IMR-90 (cell line): ENCODE data around the gene TAF7. TPM values are rescaled to one million over a fixed set of nuclear protein-coding genes. Genes with fewer than 3 reads are reported as not detected.

Source experiments
- ATAC-seq: fragments of 200-7000 bp; cut with Tn5 transposase; 2 replicates; pipeline ENCODE4 v1.9.1; 2020; ENCODE audit warnings: low read depth, mild to moderate bottlenecking, moderate library complexity
- BruUV-seq: library from RNA; stranded (reverse); fragments of 400-500 nt; replicated peaks from 2 replicates; lab custom pipeline; 2021; lab: Mats Ljungman, UMichigan
- CTCF ChIA-PET: fragments of 300-600 bp; formaldehyde crosslinking; extraction: SDS; loops from one replicate; lab custom pipeline; 2021; ENCODE audit warnings: antibody characterized with exemption; lab: Yijun Ruan, JAX
- POLR2A ChIA-PET: fragments of 300-600 bp; sonication (Branson Sonifier 250); formaldehyde crosslinking; loops from one replicate; lab custom pipeline; 2022; ENCODE audit warnings: antibody characterized with exemption; ENCODE audit not compliant: unreplicated experiment; lab: Charles Lee
- DNase-seq: peaks from one replicate; pipeline ENCODE4 v3.0.0; 2013
- H2AFZ ChIP-seq: replicated peaks from 2 replicates; pipeline ENCODE3; 2013; ENCODE audit warnings: low read length, mild to moderate bottlenecking; ENCODE audit not compliant: poor library complexity
- H2AK5ac ChIP-seq: 2 replicates; pipeline ENCODE4 v1.6.1; 2013; ENCODE audit warnings: low read depth, low read length, inconsistent platforms
- H2AK9ac ChIP-seq: replicated peaks from 2 replicates; pipeline ENCODE3; 2013; ENCODE audit warnings: mild to moderate bottlenecking, low read depth, low read length, moderate library complexity; ENCODE audit not compliant: poor library complexity
- H2BK120ac ChIP-seq: 2 replicates; pipeline ENCODE4 v1.6.1; 2013; ENCODE audit warnings: low read depth, low read length, inconsistent platforms
- H2BK15ac ChIP-seq: 3 replicates; pipeline ENCODE4 v1.6.1; 2013; ENCODE audit warnings: low read depth, low read length, inconsistent platforms
- H2BK20ac ChIP-seq: 2 replicates; pipeline ENCODE4 v1.6.1; 2013; ENCODE audit warnings: low read depth, mild to moderate bottlenecking, inconsistent platforms, low read length, moderate library complexity
- H2BK5ac ChIP-seq: 2 replicates; pipeline ENCODE4 v1.6.1; 2013; ENCODE audit warnings: mild to moderate bottlenecking, low read depth, low read length, inconsistent platforms; ENCODE audit not compliant: poor library complexity, severe bottlenecking
- H3K14ac ChIP-seq: replicated peaks from 2 replicates; pipeline ENCODE4 v1.6.1; 2013; ENCODE audit warnings: low read depth, low read length, inconsistent platforms
- H3K18ac ChIP-seq: 2 replicates; pipeline ENCODE4 v1.6.1; 2013; ENCODE audit warnings: low read depth, low read length, control low read depth
- H3K23ac ChIP-seq: 2 replicates; pipeline ENCODE4 v1.6.1; 2013; ENCODE audit warnings: low read depth, low read length, inconsistent platforms
- H3K27ac ChIP-seq: 2 replicates; pipeline ENCODE4 v1.5.1; 2013; ENCODE audit warnings: mild to moderate bottlenecking, control low read depth, low read length; ENCODE audit not compliant: insufficient read depth
- H3K27me3 ChIP-seq: 2 replicates; pipeline ENCODE4 v1.6.1; 2013; ENCODE audit warnings: low read length; ENCODE audit not compliant: control insufficient read depth, insufficient read depth
- H3K36me3 ChIP-seq: 2 replicates; pipeline ENCODE4 v1.6.1; 2013; ENCODE audit warnings: low read length, mixed read lengths; ENCODE audit not compliant: control insufficient read depth, insufficient read depth
- H3K4ac ChIP-seq: 2 replicates; pipeline ENCODE4 v1.6.1; 2013; ENCODE audit warnings: low read depth, low read length, inconsistent platforms
- H3K4me1 ChIP-seq: 2 replicates; pipeline ENCODE4 v1.6.1; 2013; ENCODE audit warnings: low read length, mixed read lengths; ENCODE audit not compliant: control insufficient read depth, insufficient read depth
- H3K4me2 ChIP-seq: 2 replicates; pipeline ENCODE4 v1.6.1; 2013; ENCODE audit warnings: low read depth, mild to moderate bottlenecking, control low read depth, low read length, moderate library complexity
- H3K4me3 ChIP-seq: 2 replicates; pipeline ENCODE4 v1.5.1; 2013; ENCODE audit warnings: low read depth, mild to moderate bottlenecking, control low read depth, low read length, moderate library complexity; ENCODE audit not compliant: insufficient read depth
- H3K56ac ChIP-seq: 2 replicates; pipeline ENCODE4 v1.6.1; 2013; ENCODE audit warnings: low read length, inconsistent platforms; ENCODE audit not compliant: insufficient read depth; ENCODE audit errors: extremely low read depth
- H3K79me1 ChIP-seq, 2 experiments: 2 replicates each; pipeline ENCODE4 v1.6.1; 2013; ENCODE audit warnings: low read length in 2 of 2, inconsistent platforms in 1 of 2, low read depth in 1 of 2
- H3K9ac ChIP-seq: 2 replicates; pipeline ENCODE4 v1.6.1; 2013; ENCODE audit warnings: low read depth, low read length, control low read depth
- H3K9me1 ChIP-seq: 2 replicates; pipeline ENCODE4 v1.6.1; 2013; ENCODE audit warnings: low read length, inconsistent platforms; ENCODE audit not compliant: insufficient read depth
- H3K9me3 ChIP-seq: 2 replicates; pipeline ENCODE4 v1.6.1; 2013; ENCODE audit warnings: low read length; ENCODE audit not compliant: control insufficient read depth, insufficient read depth
- H4K20me1 ChIP-seq: 2 replicates; pipeline ENCODE4 v1.6.1; 2013; ENCODE audit warnings: low read length, inconsistent platforms; ENCODE audit not compliant: insufficient read depth
- H4K5ac ChIP-seq: 2 replicates; pipeline ENCODE4 v1.6.1; 2013; ENCODE audit warnings: mild to moderate bottlenecking, low read depth, low read length, control low read depth
- H4K8ac ChIP-seq, 2 experiments: 2 replicates each; pipeline ENCODE4 v1.6.1; 2013; ENCODE audit warnings: low read depth in 2 of 2, low read length in 2 of 2, control low read depth in 1 of 2, inconsistent platforms in 1 of 2
- H4K91ac ChIP-seq: 2 replicates; pipeline ENCODE4 v1.6.1; 2013; ENCODE audit warnings: low read depth, low read length, inconsistent platforms; ENCODE audit not compliant: insufficient read depth
- CHD1 ChIP-seq: IDR thresholded peaks from 2 replicates; pipeline ENCODE4 v1.6.1; 2012; ENCODE audit warnings: low read depth, low read length, improper control_type of control experiment
- CTCF ChIP-seq: conservative IDR thresholded peaks from 2 replicates; pipeline ENCODE4 v1.5.1; 2012; ENCODE audit warnings: mild to moderate bottlenecking, low read depth, low read length, improper control_type of control experiment
- ELK1 ChIP-seq: fragments of 150-350 bp; IDR thresholded peaks from 2 replicates; pipeline ENCODE4 v1.6.1; 2016; ENCODE audit warnings: low read depth, mild to moderate bottlenecking, low read length, moderate library complexity, borderline replicate concordance
- MAFK ChIP-seq: IDR thresholded peaks from 2 replicates; pipeline ENCODE4 v1.6.1; 2012; ENCODE audit warnings: low read depth, low read length, improper control_type of control experiment
- MAZ ChIP-seq: IDR thresholded peaks from 2 replicates; pipeline ENCODE4 v1.6.1; 2012; ENCODE audit warnings: low read depth, mild to moderate bottlenecking, low read length, improper control_type of control experiment, moderate library complexity, borderline replicate concordance
- MXI1 ChIP-seq: IDR thresholded peaks from 2 replicates; pipeline ENCODE4 v1.6.1; 2012; ENCODE audit warnings: low read depth, mild to moderate bottlenecking, low read length, moderate library complexity, borderline replicate concordance
- NFE2L2 ChIP-seq: fragments of 150-350 bp; IDR thresholded peaks from 2 replicates; pipeline ENCODE4 v1.6.1; 2016; ENCODE audit warnings: low read depth, mild to moderate bottlenecking, low read length
- RAD21 ChIP-seq: IDR thresholded peaks from 2 replicates; pipeline ENCODE4 v1.6.1; 2012; ENCODE audit warnings: low read length, improper control_type of control experiment
- SMC3 ChIP-seq: fragments of 150-350 bp; IDR thresholded peaks from 2 replicates; pipeline ENCODE4 v1.6.1; 2016; ENCODE audit warnings: low read depth, mild to moderate bottlenecking, antibody characterized with exemption, low read length, moderate library complexity
- WGBS, 2 experiments: methylation state at CpG; one replicate each; pipeline versions ENCODE4 v1.1.5 to v1.1.7; 2013; ENCODE audit warnings: missing lambda C conversion rate in 2 of 2; ENCODE audit not compliant: insufficient read length in 1 of 2; ENCODE audit errors: extremely low coverage in 2 of 2; 5-methylcytosine and 5-hydroxymethylcytosine counted together
- dilution Hi-C: fragments of 300-500 bp; cut with HindIII; formaldehyde crosslinking; loops from one replicate; pipeline ENCODE4 v1.14.3; 2018; ENCODE audit warnings: low sequenced_read_pairs; ENCODE audit not compliant: unreplicated experiment
- in situ Hi-C: fragments of 300-500 bp; cut with MboI; formaldehyde crosslinking; loops from 3 replicates; pipeline ENCODE4 v1.14.3; 2019; ENCODE audit warnings: low sequenced_read_pairs, inconsistent platforms, mixed read lengths
- intact Hi-C: fragments of 100-400 bp; cut with micrococcal nuclease; formaldehyde crosslinking; loops from 2 replicates; pipeline ENCODE4 v1.10.0; 2022
- polyA plus RNA-seq, 3 experiments: library from polyadenylated mRNA; depleted of rRNA; stranded (reverse); fragments of >200 nt; gene quantifications; 2 replicates each; pipeline ENCODE4 v1.2.3, GENCODE V29; 2012; ENCODE audit warnings: low replicate concordance in 1 of 3
- total RNA-seq: library from RNA; depleted of rRNA; stranded (reverse); fragments of >200 nt; gene quantifications from 2 replicates; pipeline ENCODE4 v1.2.3, GENCODE V29; 2012
- TF ChIP-seq, protein P1 (sequence below): fragments of 150-350 bp; IDR thresholded peaks from 2 replicates; pipeline ENCODE4 v1.6.1; 2017; ENCODE audit warnings: mild to moderate bottlenecking, antibody characterized with exemption, low read length, low read depth

TAF7 gene
- total and polyA plus RNA-seq, 2 of the 4 experiments (the other 2 are of a cell fraction), result 45.7 to 51.8 TPM

DNA sequence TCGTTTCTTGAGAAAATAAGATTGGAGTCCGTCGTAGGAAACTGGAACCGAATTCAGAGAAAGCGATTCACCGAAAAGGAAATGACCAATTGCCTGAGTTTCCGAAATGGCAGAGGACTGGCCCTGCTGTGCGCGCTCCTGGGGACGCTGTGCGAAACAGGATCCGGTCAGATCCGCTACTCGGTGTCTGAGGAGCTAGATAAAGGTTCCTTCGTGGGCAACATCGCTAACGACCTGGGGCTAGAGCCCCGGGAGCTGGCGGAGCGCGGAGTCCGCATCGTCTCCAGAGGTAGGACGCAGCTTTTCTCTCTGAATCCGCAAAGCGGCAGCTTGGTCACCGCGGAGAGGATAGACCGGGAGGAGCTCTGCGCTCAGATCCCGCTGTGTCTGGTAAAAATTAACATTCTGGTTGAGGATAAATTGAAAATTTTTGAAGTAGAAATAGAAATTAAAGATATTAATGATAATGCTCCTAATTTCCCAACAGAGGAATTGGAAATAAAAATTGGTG, 23.4 kb upstream of the TAF7 start:
- no peak for DNase-seq
- no peak overlapping the region for H2BK15ac ChIP-seq
- peak overlapping the region; percentile 48 for H3K4me3 ChIP-seq
- H3K4me1 ChIP-seq, result no peaks in the 10 kb centered on the region
- H3K27ac ChIP-seq, result peak overlapping the region; percentile 44
- no peak overlapping the region for H2AK9ac ChIP-seq
- intact Hi-C loops, result no loop called here
- H3K4ac ChIP-seq, result no peak overlapping the region
- H3K14ac ChIP-seq, result 0 out of 2 replicates have a peak overlapping the region, but pooled peaks have one; percentile 3
- no peak overlapping the region for H4K91ac ChIP-seq
- in situ Hi-C loops, result no loop called here
- peaks cover 42% of the 10 kb centered on the region for H3K9me3 ChIP-seq
- TF ChIP-seq CTCF (no peak), SMC3 (no peak), ELK1 (no peak), MXI1 (no peak), MAZ (no peak), MAFK (no peak), CHD1 (no peak), NFE2L2 (no peak), RAD21 (no peak)
- TF ChIP-seq, protein P1, sequence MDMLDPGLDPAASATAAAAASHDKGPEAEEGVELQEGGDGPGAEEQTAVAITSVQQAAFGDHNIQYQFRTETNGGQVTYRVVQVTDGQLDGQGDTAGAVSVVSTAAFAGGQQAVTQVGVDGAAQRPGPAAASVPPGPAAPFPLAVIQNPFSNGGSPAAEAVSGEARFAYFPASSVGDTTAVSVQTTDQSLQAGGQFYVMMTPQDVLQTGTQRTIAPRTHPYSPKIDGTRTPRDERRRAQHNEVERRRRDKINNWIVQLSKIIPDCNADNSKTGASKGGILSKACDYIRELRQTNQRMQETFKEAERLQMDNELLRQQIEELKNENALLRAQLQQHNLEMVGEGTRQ, result no peak
- H4K8ac ChIP-seq, result peak overlapping the region in 1 of 2 experiments; percentile 53; a peak in 1 of 4 replicates
- no peak overlapping the region for H2BK5ac ChIP-seq
- H2BK120ac ChIP-seq, result no peak overlapping the region
- H4K20me1 ChIP-seq, result no peaks in the 10 kb centered on the region
- peak; percentile 48 for ATAC-seq
- H3K4me2 ChIP-seq, result peak overlapping the region; percentile 58; the same call in 1 of the 2 replicates
- dilution Hi-C loops, result no loop called here
- H3K79me1 ChIP-seq, result no peaks in the 10 kb centered on the region
- H2AFZ ChIP-seq, result peak overlapping the region; percentile 87
- H3K27me3 ChIP-seq, result no peaks in the 10 kb centered on the region; the same call in 1 of the 2 replicates
- H2BK20ac ChIP-seq, result no peak overlapping the region
- POLR2A ChIA-PET, result no interaction called here
- no peak overlapping the region for H2AK5ac ChIP-seq
- BruUV-seq, result no TSS peak
- CTCF ChIA-PET, result no interaction called here
- H3K18ac ChIP-seq, result peak overlapping the region; percentile 51; the same call in 1 of the 2 replicates
- no peak overlapping the region; the same call in 1 of the 2 replicates for H3K23ac ChIP-seq
- H4K5ac ChIP-seq, result peak overlapping the region; percentile 12; the same call in 1 of the 2 replicates
- 21% methylated on average over 17 of the region's 31 CpGs; no CpG with 5 or more reads in 1 of the 2 experiments for WGBS, 2 experiments
- H3K9me1 ChIP-seq, result no peaks in the 10 kb centered on the region
- H3K56ac ChIP-seq, result no peak overlapping the region
- H3K36me3 ChIP-seq, result peaks cover 4% of the 10 kb centered on the region; the same call in 1 of the 2 replicates
- peak overlapping the region; percentile 21 for H3K9ac ChIP-seq
